ENCODE measurements around the gene CLEC2D.

The CLEC2D gene

GRCh38 chr12:9710584-9711375 lies 41.3 kb downstream of the CLEC2D start:
- TF ChIP-seq CTCF (IDR thresholded peaks at IDR 0.05): no peak

- no peak for TF ChIP-seq CTCF (IDR thresholded peaks at IDR 0.05)
These were observed 42.2 kb downstream of the CLEC2D start for GRCh38 chr12:9711664-9712063.

GRCh38 chr12:9717070-9717925 lies 47.8 kb downstream of the CLEC2D start:
- TF ChIP-seq CTCF (IDR thresholded peaks at IDR 0.05): no peak

GRCh38 chr12:9718968-9719367 lies 49.5 kb downstream of the CLEC2D start:
- TF ChIP-seq CTCF (IDR thresholded peaks at IDR 0.05): no peak

GRCh38 chr12:9719790-9720189 lies 50.3 kb downstream of the CLEC2D start:
- no peak for TF ChIP-seq CTCF (IDR thresholded peaks at IDR 0.05)

GRCh38 chr12:9721394-9722092 lies 52.0 kb downstream of the CLEC2D start:
- TF ChIP-seq CTCF (IDR thresholded peaks at IDR 0.05): no peak

GRCh38 chr12:9724023-9724422 lies 54.5 kb downstream of the CLEC2D start:
- no peak for TF ChIP-seq CTCF (IDR thresholded peaks at IDR 0.05)
